ENCODE results near the gene STK32A. TPM values are rescaled to one million over a fixed set of nuclear protein-coding genes. Genes with fewer than 3 reads are reported as not detected.

STK32A gene
- total RNA-seq, 1 experiment from 2014 or later = 3.3 TPM

DNA sequence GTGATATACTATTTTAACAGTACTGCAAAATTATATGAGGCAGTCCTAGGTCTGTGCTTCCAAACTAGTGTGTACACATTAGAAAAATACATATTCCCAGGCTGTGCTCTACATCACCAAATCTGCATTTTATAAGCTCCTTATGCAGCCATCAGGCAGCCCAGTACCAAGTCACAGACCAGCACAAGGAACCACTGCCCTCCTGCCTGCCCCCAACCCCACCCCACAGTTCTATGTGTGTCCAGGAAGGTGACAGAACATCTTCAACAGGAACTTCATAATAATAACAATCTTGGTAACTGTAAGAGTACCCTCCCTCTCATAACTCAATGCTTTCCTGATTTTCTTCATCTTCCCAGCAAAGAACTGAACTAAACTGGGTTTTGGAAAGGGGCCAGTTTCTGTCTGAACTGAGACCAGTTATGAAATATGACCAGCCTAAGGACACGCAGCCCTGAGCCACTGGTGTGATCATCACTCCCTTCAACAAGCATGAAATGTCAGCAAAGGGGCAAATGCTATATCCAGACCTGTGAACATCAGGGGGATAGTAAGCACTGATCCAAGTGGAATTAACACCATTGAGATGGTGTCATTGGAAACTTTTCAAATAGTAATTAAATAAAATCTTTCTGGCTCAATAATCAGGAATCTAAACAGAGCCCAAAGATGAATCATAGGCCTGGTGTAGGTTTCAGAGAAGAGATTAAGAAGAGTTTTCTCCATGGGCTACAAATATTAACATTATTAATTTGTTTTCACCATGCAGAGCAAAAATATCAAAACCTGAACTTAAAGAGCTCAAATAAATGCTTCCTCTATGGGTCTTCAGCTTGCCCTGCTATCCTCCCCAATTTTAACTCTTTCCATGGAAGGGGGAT lies 192.9 kb downstream of the STK32A start:
- ChIA-PET CTCF (interaction anchor here (0.7 to 2.6 kb wide), 6 partner anchors 8 to 27 kb away, joined by 3 to 13 read pairs (median 4); no protein-coding TSS in a partner anchor), POLR2A (interaction anchor here (0.7 to 2.4 kb wide), 3 partner anchors 23 to 886 kb away, joined by 3 to 10 read pairs (median 4); no protein-coding TSS in a partner anchor)
- TF ChIP-seq, protein P1, sequence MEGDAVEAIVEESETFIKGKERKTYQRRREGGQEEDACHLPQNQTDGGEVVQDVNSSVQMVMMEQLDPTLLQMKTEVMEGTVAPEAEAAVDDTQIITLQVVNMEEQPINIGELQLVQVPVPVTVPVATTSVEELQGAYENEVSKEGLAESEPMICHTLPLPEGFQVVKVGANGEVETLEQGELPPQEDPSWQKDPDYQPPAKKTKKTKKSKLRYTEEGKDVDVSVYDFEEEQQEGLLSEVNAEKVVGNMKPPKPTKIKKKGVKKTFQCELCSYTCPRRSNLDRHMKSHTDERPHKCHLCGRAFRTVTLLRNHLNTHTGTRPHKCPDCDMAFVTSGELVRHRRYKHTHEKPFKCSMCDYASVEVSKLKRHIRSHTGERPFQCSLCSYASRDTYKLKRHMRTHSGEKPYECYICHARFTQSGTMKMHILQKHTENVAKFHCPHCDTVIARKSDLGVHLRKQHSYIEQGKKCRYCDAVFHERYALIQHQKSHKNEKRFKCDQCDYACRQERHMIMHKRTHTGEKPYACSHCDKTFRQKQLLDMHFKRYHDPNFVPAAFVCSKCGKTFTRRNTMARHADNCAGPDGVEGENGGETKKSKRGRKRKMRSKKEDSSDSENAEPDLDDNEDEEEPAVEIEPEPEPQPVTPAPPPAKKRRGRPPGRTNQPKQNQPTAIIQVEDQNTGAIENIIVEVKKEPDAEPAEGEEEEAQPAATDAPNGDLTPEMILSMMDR (IDR thresholded peaks at IDR 0.05; ENCODE audit: unreplicated experiment) = no peak
- peak; percentile 60 for DNase-seq (ENCODE audit: unreplicated experiment)
- peaks cover 29% of the 10 kb centered on the region for H3K4me1 Mint-ChIP-seq (ENCODE audit: insufficient read depth, unreplicated experiment)
- H3K36me3 Mint-ChIP-seq (ENCODE audit: insufficient read depth, unreplicated experiment) = no peaks in the 10 kb centered on the region
- no peaks in the 10 kb centered on the region for H3K9me3 Mint-ChIP-seq (ENCODE audit: unreplicated experiment)
- no peak overlapping the region for H3K27ac Mint-ChIP-seq (ENCODE audit: low read depth, unreplicated experiment)
- no TSS peak for BruUV-seq (replicated peaks)
- intact Hi-C loops (cut with micrococcal nuclease) = no loop called here
- no peak overlapping the region for H3K4me3 Mint-ChIP-seq (ENCODE audit: unreplicated experiment)
- no peaks in the 10 kb centered on the region for H3K27me3 Mint-ChIP-seq (ENCODE audit: insufficient read depth, unreplicated experiment)

DNA sequence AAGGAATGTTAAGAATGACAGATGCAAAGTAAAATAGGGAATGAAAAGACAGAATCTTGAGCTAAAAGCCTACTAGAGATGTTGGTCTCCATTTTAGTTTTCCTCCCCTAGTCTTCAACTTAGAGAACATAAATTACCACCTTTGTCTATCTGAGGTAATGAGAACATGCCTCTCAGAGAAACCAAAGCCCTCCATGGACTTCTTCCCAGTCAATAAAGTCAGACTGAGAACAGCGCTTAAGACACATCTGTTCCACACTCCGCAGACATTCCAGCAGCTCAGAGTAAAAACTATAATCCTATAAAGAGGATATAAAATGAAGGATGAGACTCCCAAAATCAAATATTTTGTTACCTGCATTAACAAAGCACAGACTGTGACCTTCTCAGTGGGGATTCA lies 195.8 kb downstream of the STK32A start:
- H3K4me1 Mint-ChIP-seq (ENCODE audit: insufficient read depth, unreplicated experiment) = peaks cover 29% of the 10 kb centered on the region
- no peak overlapping the region for H3K27ac Mint-ChIP-seq (ENCODE audit: low read depth, unreplicated experiment)
- TF ChIP-seq, protein P1 (IDR thresholded peaks at IDR 0.05; ENCODE audit: unreplicated experiment) = no peak
- POLR2A ChIA-PET = interaction anchor here (0.5 kb wide), 1 partner anchor 26 kb away, joined by 3 read pairs; no protein-coding TSS in a partner anchor
- no peak overlapping the region for H3K4me3 Mint-ChIP-seq (ENCODE audit: unreplicated experiment)
- CTCF ChIA-PET = interaction anchor here (0.9 to 1.0 kb wide), 2 partner anchors 43 to 49 kb away, joined by 3 to 4 read pairs; no protein-coding TSS in a partner anchor
- no peaks in the 10 kb centered on the region for H3K36me3 Mint-ChIP-seq (ENCODE audit: insufficient read depth, unreplicated experiment)
- intact Hi-C loops (cut with micrococcal nuclease) = no loop called here
- no TSS peak for BruUV-seq (replicated peaks)
- H3K27me3 Mint-ChIP-seq (ENCODE audit: insufficient read depth, unreplicated experiment) = no peaks in the 10 kb centered on the region
- DNase-seq (ENCODE audit: unreplicated experiment) = no peak
- H3K9me3 Mint-ChIP-seq (ENCODE audit: unreplicated experiment) = no peaks in the 10 kb centered on the region

DNA sequence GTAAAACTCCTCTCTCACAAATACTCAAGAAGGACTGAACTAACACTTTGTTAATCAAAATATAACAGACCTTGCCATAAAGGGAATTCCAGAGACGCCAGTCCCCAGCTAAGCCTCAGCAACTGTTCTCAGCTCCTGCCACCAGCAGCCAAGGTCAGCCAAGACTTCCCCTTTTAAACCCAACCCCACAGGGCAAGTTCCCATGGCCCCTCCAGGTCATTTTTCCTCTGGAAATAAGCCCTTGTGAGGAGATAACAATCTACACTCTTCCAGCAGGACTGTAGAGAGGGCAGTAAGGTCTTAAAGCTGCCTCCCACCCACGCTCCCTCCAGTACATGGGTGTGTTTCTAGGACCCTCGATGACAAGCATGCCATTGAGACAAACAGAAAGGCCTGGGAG lies 196.8 kb downstream of the STK32A start:
- H3K4me3 Mint-ChIP-seq (ENCODE audit: unreplicated experiment) = no peak overlapping the region

DNA sequence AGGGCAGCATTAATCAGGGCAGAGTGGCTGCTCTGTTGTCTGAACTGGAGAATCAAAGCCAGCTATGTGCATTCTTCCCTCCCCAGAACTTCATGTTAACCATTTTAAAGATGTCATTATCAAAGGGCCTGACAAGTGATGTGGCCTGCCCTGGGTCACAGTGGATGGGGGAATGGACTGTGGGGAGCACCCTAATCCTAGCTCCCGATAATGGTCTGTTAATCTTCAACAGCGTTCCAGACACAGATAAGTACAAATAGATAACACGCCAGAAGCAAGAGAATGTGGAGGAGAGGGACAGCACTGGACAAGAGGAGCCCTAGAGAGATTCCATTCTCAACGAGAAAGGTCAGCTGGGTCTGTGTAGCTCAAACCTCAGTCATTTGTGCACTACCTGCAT lies 197.5 kb downstream of the STK32A start:
- intact Hi-C loops (cut with micrococcal nuclease) = no loop called here
- ChIA-PET POLR2A (interaction anchor here (0.6 kb wide), 1 partner anchor 150 kb away, joined by 3 read pairs; no protein-coding TSS in a partner anchor), CTCF (interaction anchor here (0.7 to 2.2 kb wide), 4 partner anchors 32 to 144 kb away, joined by 3 to 7 read pairs (median 4); no protein-coding TSS in a partner anchor)
- Mint-ChIP-seq H3K9me3 (ENCODE audit: unreplicated experiment) (no peaks in the 10 kb centered on the region), H3K36me3 (ENCODE audit: insufficient read depth, unreplicated experiment) (no peaks in the 10 kb centered on the region), H3K4me3 (ENCODE audit: unreplicated experiment) (no peak overlapping the region), H3K27ac (ENCODE audit: low read depth, unreplicated experiment) (no peak overlapping the region), H3K27me3 (ENCODE audit: insufficient read depth, unreplicated experiment) (no peaks in the 10 kb centered on the region), H3K4me1 (ENCODE audit: insufficient read depth, unreplicated experiment) (peaks cover 12% of the 10 kb centered on the region)
- DNase-seq (ENCODE audit: unreplicated experiment) = no peak
- TF ChIP-seq, protein P1 (IDR thresholded peaks at IDR 0.05; ENCODE audit: unreplicated experiment) = no peak
- BruUV-seq (replicated peaks) = no TSS peak

More for the DNA sequence above, 196.8 kb downstream of the STK32A start:
- no peak overlapping the region for H3K27ac Mint-ChIP-seq (ENCODE audit: low read depth, unreplicated experiment)
- TF ChIP-seq, protein P1 (IDR thresholded peaks at IDR 0.05; ENCODE audit: unreplicated experiment) = no peak
- H3K36me3 Mint-ChIP-seq (ENCODE audit: insufficient read depth, unreplicated experiment) = no peaks in the 10 kb centered on the region
- intact Hi-C loops (cut with micrococcal nuclease) = no loop called here
- peaks cover 19% of the 10 kb centered on the region for H3K4me1 Mint-ChIP-seq (ENCODE audit: insufficient read depth, unreplicated experiment)
- CTCF ChIA-PET = interaction anchor here (1.0 to 2.2 kb wide), 3 partner anchors 39 to 62 kb away, joined by 3 to 7 read pairs (median 3); no protein-coding TSS in a partner anchor
- POLR2A ChIA-PET = no interaction called here
- H3K27me3 Mint-ChIP-seq (ENCODE audit: insufficient read depth, unreplicated experiment) = no peaks in the 10 kb centered on the region
- no TSS peak for BruUV-seq (replicated peaks)
- DNase-seq (ENCODE audit: unreplicated experiment) = no peak
- H3K9me3 Mint-ChIP-seq (ENCODE audit: unreplicated experiment) = no peaks in the 10 kb centered on the region

Measured in MCF 10A (cell line).